SU-DHL-6 (cell line): ENCODE results near the gene NCKAP5.

ENCODE experiments used
- H2AFZ ChIP-seq: fragments of 200-600 bp; sonication (generic); 2 replicates; pipeline ENCODE4 v1.6.1; 2014; ENCODE audit warnings: low read depth, mild to moderate bottlenecking, moderate library complexity, mixed read lengths, antibody characterized with exemption, low read length; ENCODE audit not compliant: severe bottlenecking
- H3F3A ChIP-seq: fragments of 200-600 bp; shearing (Covaris generic); 2 replicates; pipeline ENCODE4 v1.6.0; 2016; ENCODE audit warnings: antibody characterized with exemption, mild to moderate bottlenecking; ENCODE audit not compliant: insufficient read depth
- H3K27ac ChIP-seq: fragments of 200-600 bp; sonication (generic); 2 replicates; pipeline ENCODE4 v1.5.1; 2016; ENCODE audit warnings: low read depth, mild to moderate bottlenecking, low read length, moderate library complexity, mixed read lengths
- H3K27me3 ChIP-seq: fragments of 200-600 bp; sonication (generic), shearing (Covaris generic); 2 replicates; pipeline ENCODE4 v1.6.0; 2014; ENCODE audit warnings: mild to moderate bottlenecking, low read length
- H3K36me3 ChIP-seq: fragments of 200-600 bp; sonication (generic); 2 replicates; pipeline ENCODE4 v1.6.1; 2014; ENCODE audit warnings: mild to moderate bottlenecking, low read length, mixed read lengths
- H3K4me2 ChIP-seq: fragments of 300-600, 200-600 bp; shearing (Covaris generic), sonication (generic); 2 replicates; pipeline ENCODE4 v1.6.0; 2014; ENCODE audit warnings: low read length, low read depth, mild to moderate bottlenecking; ENCODE audit not compliant: poor library complexity, severe bottlenecking
- H3K4me3 ChIP-seq: fragments of 200-600 bp; sonication (generic); 2 replicates; pipeline ENCODE4 v1.5.1; 2014; ENCODE audit warnings: antibody characterized with exemption, low read length, mild to moderate bottlenecking, mixed read lengths; ENCODE audit not compliant: insufficient read depth, poor library complexity, severe bottlenecking
- H3K79me2 ChIP-seq: fragments of 200-600 bp; sonication (generic); 2 replicates; pipeline ENCODE4 v1.6.1; 2014; ENCODE audit warnings: mild to moderate bottlenecking, low read length, moderate library complexity; ENCODE audit not compliant: insufficient read depth
- H3K9ac ChIP-seq: fragments of 200-600 bp; sonication (generic); 2 replicates; pipeline ENCODE4 v1.7.0; 2014; ENCODE audit warnings: mild to moderate bottlenecking, low read length
- H3K9me2 ChIP-seq: fragments of 200-600 bp; sonication (generic); replicated peaks from 2 replicates; pipeline ENCODE4 v1.6.1; 2014; ENCODE audit warnings: low read length; ENCODE audit not compliant: insufficient read depth
- H3K9me3 ChIP-seq: fragments of 200-600 bp; sonication (generic); 2 replicates; pipeline ENCODE4 v1.6.1; 2014; ENCODE audit warnings: low read length, mixed read lengths; ENCODE audit not compliant: insufficient read depth
- H4K20me1 ChIP-seq: fragments of 200-600 bp; sonication (generic); 2 replicates; pipeline ENCODE4 v1.6.1; 2014; ENCODE audit warnings: low read depth, mild to moderate bottlenecking, antibody characterized with exemption, low read length, moderate library complexity, mixed read lengths
- CTCF ChIP-seq: fragments of 200-600 bp; sonication (generic); IDR thresholded peaks from one replicate; pipeline ENCODE4 v1.5.1; 2017; ENCODE audit warnings: antibody characterized with exemption, mild to moderate bottlenecking, low read length, moderate library complexity; ENCODE audit not compliant: insufficient read depth, poor library complexity, severe bottlenecking
- EZH2phosphoT487 ChIP-seq: fragments of 200-600 bp; sonication (generic), shearing (Covaris generic); conservative IDR thresholded peaks from 2 replicates; pipeline ENCODE4 v1.6.1; 2018; ENCODE audit warnings: mild to moderate bottlenecking, antibody characterized with exemption, low read length, moderate library complexity, mixed read lengths

The NCKAP5 gene

GRCh38 chr2:132790207-132790785 is 778.0 kb downstream of the NCKAP5 start:
- Histone ChIP-seq H4K20me1 (no peaks in the 10 kb centered on the region), H2AFZ (no peak overlapping the region), H3K4me3 (no peak overlapping the region), H3K9me2 (no peaks in the 10 kb centered on the region), H3K27ac (no peak overlapping the region), H3K9me3 (no peaks in the 10 kb centered on the region), H3F3A (no peaks in the 10 kb centered on the region), H3K36me3 (no peaks in the 10 kb centered on the region), H3K79me2 (no peaks in the 10 kb centered on the region), H3K27me3 (no peaks in the 10 kb centered on the region), H3K4me2 (no peak overlapping the region), H3K9ac (no peak overlapping the region)
- TF ChIP-seq CTCF: no peak
- TF ChIP-seq EZH2phosphoT487: no peak

- H3F3A ChIP-seq: no peaks in the 10 kb centered on the region
- no peaks in the 10 kb centered on the region for H3K36me3 ChIP-seq
- H2AFZ ChIP-seq: no peak overlapping the region
- no peaks in the 10 kb centered on the region for H3K27me3 ChIP-seq
- H4K20me1 ChIP-seq: no peaks in the 10 kb centered on the region
- H3K4me2 ChIP-seq: no peak overlapping the region
- no peaks in the 10 kb centered on the region for H3K9me2 ChIP-seq
- no peak overlapping the region for H3K9ac ChIP-seq
- no peak overlapping the region for H3K27ac ChIP-seq
- no peaks in the 10 kb centered on the region for H3K9me3 ChIP-seq
- H3K79me2 ChIP-seq: no peaks in the 10 kb centered on the region
- H3K4me3 ChIP-seq: no peak overlapping the region
- no peak for TF ChIP-seq EZH2phosphoT487
- no peak for TF ChIP-seq CTCF
These were observed 779.2 kb downstream of the NCKAP5 start for GRCh38 chr2:132789066-132789465.

- TF ChIP-seq CTCF (no peak), EZH2phosphoT487 (no peak)
- Histone ChIP-seq H3K36me3 (no peaks in the 10 kb centered on the region), H3K4me3 (no peak overlapping the region), H3K27ac (no peak overlapping the region), H3K9me2 (no peaks in the 10 kb centered on the region), H3K9ac (no peak overlapping the region), H3K79me2 (no peaks in the 10 kb centered on the region), H3K9me3 (no peaks in the 10 kb centered on the region), H3K4me2 (no peak overlapping the region), H3K27me3 (no peaks in the 10 kb centered on the region), H4K20me1 (no peaks in the 10 kb centered on the region), H3F3A (no peaks in the 10 kb centered on the region), H2AFZ (no peak overlapping the region)
These were observed 779.9 kb downstream of the NCKAP5 start for GRCh38 chr2:132788310-132788838.
